ENCODE results near the gene CAB39. TPM values are rescaled to one million over a fixed set of nuclear protein-coding genes. Genes with fewer than 3 reads are reported as not detected.

CAB39 gene
- total RNA-seq, 2 experiments from 2014 or later = 175 to 178 TPM

DNA sequence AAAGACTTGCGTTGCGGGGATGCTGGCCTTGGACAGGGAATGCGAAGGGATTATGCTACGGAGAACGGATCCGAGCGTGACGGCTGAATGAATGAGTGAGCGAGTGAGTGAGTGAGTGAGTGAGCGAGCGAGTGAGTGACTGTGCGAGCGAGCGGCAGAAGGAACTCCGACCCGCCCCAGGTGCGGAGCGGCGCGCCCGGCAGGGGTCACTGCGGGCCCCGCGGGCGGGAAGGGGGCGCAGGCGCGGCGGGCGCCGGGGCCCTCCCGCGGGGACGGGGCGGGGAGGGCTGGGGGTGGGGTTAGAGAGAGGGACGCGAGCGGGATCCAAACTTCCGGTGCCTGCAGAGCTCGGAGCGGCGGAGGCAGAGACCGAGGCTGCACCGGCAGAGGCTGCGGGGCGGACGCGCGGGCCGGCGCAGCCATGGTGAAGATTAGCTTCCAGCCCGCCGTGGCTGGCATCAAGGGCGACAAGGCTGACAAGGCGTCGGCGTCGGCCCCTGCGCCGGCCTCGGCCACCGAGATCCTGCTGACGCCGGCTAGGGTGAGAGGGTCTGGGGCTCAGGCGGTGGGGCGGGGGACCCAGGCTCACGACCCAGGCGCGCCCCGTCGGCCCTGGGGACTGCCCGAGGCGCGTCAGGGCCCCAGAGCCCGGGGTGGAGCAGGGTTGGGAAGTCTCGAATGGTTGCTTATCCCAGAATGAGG, 152.1 kb downstream of the CAB39 start, which contains the start of gene ITM2C:
ITM2C (plus strand) TSS at position 338 of the 702 bp plus-strand sequence; CDS start at position 422, 84 bp downstream.
- DNase-seq (peak; percentile 83), ATAC-seq (peak; percentile 82)
- Mint-ChIP-seq H3K27me3 (ENCODE audit: low read depth) (peaks cover 16% of the 10 kb centered on the region), H3K4me1 (ENCODE audit: low read depth) (peaks cover 52% of the 10 kb centered on the region), H3K4me3 (peak within 1 kb of the TSS; percentile 79), H3K36me3 (ENCODE audit: low read depth) (peaks cover 5% of the 10 kb centered on the region), H3K9me3 (ENCODE audit: insufficient read depth) (no peaks in the 10 kb centered on the region), H3K27ac (peak within 1 kb of the TSS; percentile 78)
- POLR2A ChIA-PET = interaction anchor here (1.1 to 1.3 kb wide), 2 partner anchors 12 to 38 kb away, joined by 3 read pairs; no protein-coding TSS in a partner anchor
- CTCF ChIA-PET = interaction anchor here (0.8 to 1.8 kb wide), 9 partner anchors 11 to 188 kb away, joined by 3 to 6 read pairs (median 4); no protein-coding TSS in a partner anchor

DNA sequence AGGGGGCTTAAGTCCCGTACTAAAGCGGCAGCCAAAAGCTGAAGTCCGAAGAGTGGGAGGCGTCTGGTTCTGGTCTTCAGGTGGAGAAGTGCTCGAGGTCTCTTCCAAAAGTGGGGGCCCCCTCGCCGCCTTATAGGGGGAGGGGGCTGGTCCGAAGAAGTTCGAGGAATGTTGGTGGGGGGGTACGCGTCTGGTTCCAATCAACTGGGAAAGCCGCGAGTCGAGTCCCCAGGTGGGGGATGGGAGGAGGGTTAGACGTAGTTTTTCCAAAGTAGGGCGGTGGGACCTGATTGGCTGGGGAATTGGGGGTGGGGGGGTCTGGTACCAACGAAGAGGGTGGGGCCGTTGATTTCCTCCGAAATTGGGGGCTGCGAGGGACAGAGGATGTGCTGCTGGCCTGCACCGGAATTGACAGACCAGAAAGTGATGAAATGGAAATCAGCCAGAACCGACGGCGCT, 152.7 kb downstream of the CAB39 start:
- peak overlapping the region; percentile 79 for H3K4me3 Mint-ChIP-seq
- DNase-seq (peak; percentile 54), ATAC-seq (no peak)
- no peaks in the 10 kb centered on the region for H3K9me3 Mint-ChIP-seq (ENCODE audit: insufficient read depth)
- ChIA-PET CTCF (interaction anchor here (0.8 to 1.8 kb wide), 11 partner anchors 12 to 187 kb away, joined by 3 to 6 read pairs (median 4); no protein-coding TSS in a partner anchor), POLR2A (interaction anchor here (1.1 to 1.3 kb wide), 2 partner anchors 12 to 37 kb away, joined by 3 read pairs; no protein-coding TSS in a partner anchor)
- H3K27ac Mint-ChIP-seq = peak overlapping the region; percentile 78
- peaks cover 58% of the 10 kb centered on the region for H3K4me1 Mint-ChIP-seq (ENCODE audit: low read depth)
- peaks cover 5% of the 10 kb centered on the region for H3K36me3 Mint-ChIP-seq (ENCODE audit: low read depth)
- peaks cover 16% of the 10 kb centered on the region for H3K27me3 Mint-ChIP-seq (ENCODE audit: low read depth)

DNA sequence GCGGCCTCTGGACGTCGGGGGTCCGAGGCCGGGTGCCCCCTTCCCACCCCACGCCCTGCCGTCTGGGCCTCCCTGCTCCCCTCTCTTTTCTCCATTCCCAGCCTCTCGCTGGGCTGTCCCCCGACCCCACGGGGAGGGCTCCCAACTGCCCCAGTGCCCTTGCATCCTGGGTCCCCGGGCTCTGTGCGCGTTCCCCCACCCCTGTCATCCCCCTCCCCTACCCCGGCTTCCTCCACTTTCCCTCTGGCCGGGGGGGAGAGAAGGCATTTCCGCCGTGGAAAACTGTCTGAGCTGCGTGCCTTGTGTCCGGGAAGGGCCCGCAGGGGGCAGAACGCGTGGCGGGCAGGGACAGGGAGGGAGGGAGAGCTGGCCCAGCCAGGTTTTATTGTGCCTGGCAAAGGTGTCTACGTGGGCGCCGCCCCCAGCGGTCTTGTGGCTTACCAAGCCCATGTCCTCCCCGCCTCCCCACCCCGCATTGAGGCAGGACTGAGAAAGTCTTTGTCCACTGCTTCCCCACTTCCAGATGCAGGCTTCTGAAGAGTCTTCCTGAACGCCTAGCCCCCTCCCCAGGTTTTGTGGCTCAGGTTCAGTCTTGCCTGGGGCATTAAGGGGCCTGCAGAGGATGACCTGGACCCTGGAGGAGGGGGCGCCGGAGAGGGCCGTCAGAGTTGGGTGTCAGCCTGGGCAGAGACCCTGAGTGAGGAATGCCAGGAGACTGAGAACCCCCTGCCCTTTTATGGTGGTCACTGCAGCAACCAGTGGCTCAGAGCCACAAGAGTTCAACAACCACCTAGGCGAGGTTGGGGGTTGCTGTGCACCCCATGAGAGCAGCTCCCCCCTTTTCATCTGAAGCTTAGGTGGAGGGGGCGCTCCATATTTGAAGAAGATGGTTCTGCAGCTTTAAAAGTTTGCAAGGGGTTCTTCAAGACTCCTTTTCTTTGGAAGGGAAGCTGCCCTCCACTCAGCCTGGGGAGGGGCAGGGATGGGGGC, 153.4 kb downstream of the CAB39 start:
- Mint-ChIP-seq H3K36me3 (ENCODE audit: low read depth) (peaks cover 5% of the 10 kb centered on the region), H3K4me1 (ENCODE audit: low read depth) (peaks cover 57% of the 10 kb centered on the region), H3K27ac (peak overlapping the region; percentile 78), H3K27me3 (ENCODE audit: low read depth) (peaks cover 16% of the 10 kb centered on the region), H3K9me3 (ENCODE audit: insufficient read depth) (no peaks in the 10 kb centered on the region), H3K4me3 (peak overlapping the region; percentile 79)
- DNase-seq (peak; percentile 60), ATAC-seq (peak; percentile 10)
- ChIA-PET CTCF (interaction anchor here (1.0 to 2.9 kb wide), 14 partner anchors 11 to 122 kb away, joined by 3 to 18 read pairs (median 4); no protein-coding TSS in a partner anchor), POLR2A (interaction anchor here (0.7 to 1.6 kb wide), 3 partner anchors 10 to 13 kb away, joined by 3 to 6 read pairs (median 4); no protein-coding TSS in a partner anchor)

DNA sequence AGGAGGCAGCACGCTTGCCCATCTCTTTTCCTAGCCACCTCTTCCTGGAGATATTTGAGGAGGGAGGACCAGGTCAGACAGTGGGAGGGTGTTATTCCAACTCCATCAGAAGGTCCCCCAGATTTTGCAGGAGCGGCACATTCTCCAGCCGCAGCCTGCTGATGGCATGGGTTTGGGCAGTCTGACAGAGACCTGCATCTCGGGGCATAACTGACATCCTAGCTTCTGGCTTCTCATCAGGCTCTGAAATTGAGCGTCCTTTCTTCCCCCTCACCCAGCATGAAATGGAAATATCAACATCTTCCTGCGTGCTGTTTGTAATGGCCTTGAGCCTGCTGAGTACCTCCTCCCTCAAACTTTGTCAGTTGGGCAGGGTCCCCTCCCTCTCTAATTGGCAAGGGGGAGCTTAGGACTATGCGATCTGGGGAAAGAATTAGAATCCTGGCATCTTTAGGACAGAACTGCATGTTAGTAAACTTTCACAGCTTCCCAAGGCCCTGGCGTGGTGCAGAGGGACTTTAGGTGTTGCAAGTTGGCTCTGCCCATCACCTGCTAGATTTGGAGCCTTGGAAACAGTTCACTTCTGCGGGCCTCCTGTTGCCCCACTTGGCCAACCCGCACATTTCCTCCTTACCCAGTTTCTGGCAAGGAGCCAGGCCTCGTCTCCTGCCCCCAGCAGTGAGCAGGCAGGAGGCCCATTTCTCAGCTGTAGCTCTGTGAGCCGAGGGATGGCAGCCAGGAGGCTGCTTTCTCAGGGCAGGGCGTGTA, 154.3 kb downstream of the CAB39 start:
- DNase-seq (peak; percentile 58), ATAC-seq (no peak)
- no peaks in the 10 kb centered on the region for H3K9me3 Mint-ChIP-seq (ENCODE audit: insufficient read depth)
- peaks cover 5% of the 10 kb centered on the region for H3K36me3 Mint-ChIP-seq (ENCODE audit: low read depth)
- peaks cover 49% of the 10 kb centered on the region for H3K4me1 Mint-ChIP-seq (ENCODE audit: low read depth)
- peak overlapping the region; percentile 37 for H3K4me3 Mint-ChIP-seq
- ChIA-PET POLR2A (interaction anchor here (0.7 to 1.6 kb wide), 3 partner anchors 9 to 11 kb away, joined by 4 to 6 read pairs (median 4); no protein-coding TSS in a partner anchor), CTCF (interaction anchor here (1.0 to 2.9 kb wide), 11 partner anchors 10 to 121 kb away, joined by 3 to 18 read pairs (median 4); no protein-coding TSS in a partner anchor)
- peaks cover 10% of the 10 kb centered on the region for H3K27me3 Mint-ChIP-seq (ENCODE audit: low read depth)
- peak overlapping the region; percentile 78 for H3K27ac Mint-ChIP-seq

DNA sequence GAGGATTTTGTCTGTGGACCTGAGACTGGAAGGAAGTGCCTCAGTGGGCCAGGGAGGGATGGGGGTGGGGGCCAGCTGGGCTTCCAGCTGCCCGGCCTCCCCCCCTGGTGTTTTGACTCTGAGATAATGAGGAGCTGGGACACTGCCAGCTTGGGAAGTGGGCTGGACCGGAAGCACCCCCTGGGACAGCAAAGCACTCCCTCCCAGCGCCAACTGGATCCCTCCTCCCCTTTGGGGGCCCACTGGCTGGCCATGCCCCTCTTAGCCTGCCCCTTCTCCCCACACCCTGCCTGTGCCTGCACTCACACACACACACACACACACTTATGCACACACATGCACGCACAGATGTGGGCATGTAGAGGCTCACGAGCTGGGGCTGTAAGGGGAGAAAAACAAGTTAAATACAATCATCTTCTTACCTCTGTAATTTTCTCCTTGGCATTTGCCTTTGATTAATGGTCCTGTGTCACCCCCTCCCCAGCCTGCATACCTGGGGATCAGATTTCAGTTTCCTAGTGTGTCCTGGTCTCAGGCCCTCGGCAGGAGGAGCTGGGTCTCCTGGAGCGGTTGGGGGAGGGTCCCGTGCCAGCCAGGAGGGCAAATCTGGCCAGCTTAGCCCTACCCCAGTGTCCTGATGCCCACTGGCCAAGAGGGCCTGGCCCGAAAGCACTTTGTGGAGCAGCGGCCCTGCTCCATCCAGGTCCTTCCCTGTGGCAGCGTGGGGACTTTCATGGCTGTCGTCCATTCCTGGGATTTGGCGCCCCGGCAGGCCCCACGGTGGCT, 155.7 kb downstream of the CAB39 start:
- H3K36me3 Mint-ChIP-seq (ENCODE audit: low read depth) = peaks cover 5% of the 10 kb centered on the region
- H3K4me3 Mint-ChIP-seq = no peak overlapping the region
- H3K9me3 Mint-ChIP-seq (ENCODE audit: insufficient read depth) = no peaks in the 10 kb centered on the region
- H3K27me3 Mint-ChIP-seq (ENCODE audit: low read depth) = peaks cover 4% of the 10 kb centered on the region
- H3K27ac Mint-ChIP-seq = no peak overlapping the region
- DNase-seq (no peak), ATAC-seq (no peak)
- CTCF ChIA-PET = interaction anchor here (0.9 to 2.9 kb wide), 4 partner anchors 9 to 119 kb away, joined by 3 to 18 read pairs (median 4); no protein-coding TSS in a partner anchor
- H3K4me1 Mint-ChIP-seq (ENCODE audit: low read depth) = peaks cover 62% of the 10 kb centered on the region
- POLR2A ChIA-PET = no interaction called here

DNA sequence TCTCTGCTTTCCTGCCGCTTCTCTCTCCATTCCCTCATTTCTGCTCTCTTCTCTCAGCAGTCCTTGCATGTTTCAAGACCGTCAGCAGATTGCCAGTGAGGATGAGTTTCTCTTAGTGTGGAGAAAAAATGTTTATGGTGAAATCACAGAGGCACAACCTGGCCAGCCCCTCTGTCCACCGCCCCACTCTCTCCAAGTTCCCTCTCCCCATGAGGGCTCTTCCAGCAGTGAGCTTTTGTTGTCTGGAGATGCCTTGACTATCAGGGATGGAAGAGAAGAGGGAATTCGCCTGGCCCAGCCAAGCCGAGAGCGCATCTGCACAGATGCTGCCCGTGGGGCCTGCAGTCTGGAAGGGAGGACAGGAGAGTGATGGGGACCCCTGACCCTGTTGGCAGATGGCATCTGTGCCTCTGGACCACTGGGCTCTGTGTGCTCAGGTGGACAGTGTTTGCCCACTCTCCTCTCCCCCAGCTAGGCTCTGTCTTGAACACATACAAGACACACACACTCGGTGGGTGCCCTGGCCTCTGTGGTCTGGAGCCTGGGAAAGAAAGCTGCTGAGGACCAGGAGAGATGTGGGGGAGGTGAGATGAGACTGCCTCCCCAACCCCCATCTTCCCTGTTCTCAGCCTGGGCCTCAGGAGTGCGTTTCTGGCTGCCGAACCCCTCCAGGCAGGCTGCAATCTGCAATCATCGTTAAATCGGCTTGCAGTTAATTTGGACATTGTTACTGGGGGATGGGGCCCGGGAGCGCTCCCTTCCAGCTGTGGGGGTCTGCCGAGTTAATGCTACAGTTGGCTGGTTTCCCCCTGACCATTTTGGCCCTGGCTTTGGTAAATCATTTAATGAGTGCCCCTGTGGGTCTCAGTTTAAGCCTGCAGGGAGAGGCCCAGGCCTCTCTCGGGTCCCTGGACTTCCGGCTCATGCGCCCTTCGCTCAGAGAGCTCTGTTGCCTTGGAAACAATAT, 156.6 kb downstream of the CAB39 start:
- H3K27ac Mint-ChIP-seq = peak overlapping the region; percentile 44
- no peaks in the 10 kb centered on the region for H3K27me3 Mint-ChIP-seq (ENCODE audit: low read depth)
- CTCF ChIA-PET = interaction anchor here (0.9 to 2.9 kb wide), 4 partner anchors 8 to 118 kb away, joined by 3 to 18 read pairs (median 4); no protein-coding TSS in a partner anchor
- no peaks in the 10 kb centered on the region for H3K9me3 Mint-ChIP-seq (ENCODE audit: insufficient read depth)
- DNase-seq (no peak), ATAC-seq (no peak)
- H3K36me3 Mint-ChIP-seq (ENCODE audit: low read depth) = peaks cover 7% of the 10 kb centered on the region
- POLR2A ChIA-PET = interaction anchor here (1.2 kb wide), 1 partner anchor 595 kb away, joined by 3 read pairs; the partner anchor contains the start of gene NCL
- no peak overlapping the region for H3K4me3 Mint-ChIP-seq
- H3K4me1 Mint-ChIP-seq (ENCODE audit: low read depth) = peaks cover 64% of the 10 kb centered on the region

DNA sequence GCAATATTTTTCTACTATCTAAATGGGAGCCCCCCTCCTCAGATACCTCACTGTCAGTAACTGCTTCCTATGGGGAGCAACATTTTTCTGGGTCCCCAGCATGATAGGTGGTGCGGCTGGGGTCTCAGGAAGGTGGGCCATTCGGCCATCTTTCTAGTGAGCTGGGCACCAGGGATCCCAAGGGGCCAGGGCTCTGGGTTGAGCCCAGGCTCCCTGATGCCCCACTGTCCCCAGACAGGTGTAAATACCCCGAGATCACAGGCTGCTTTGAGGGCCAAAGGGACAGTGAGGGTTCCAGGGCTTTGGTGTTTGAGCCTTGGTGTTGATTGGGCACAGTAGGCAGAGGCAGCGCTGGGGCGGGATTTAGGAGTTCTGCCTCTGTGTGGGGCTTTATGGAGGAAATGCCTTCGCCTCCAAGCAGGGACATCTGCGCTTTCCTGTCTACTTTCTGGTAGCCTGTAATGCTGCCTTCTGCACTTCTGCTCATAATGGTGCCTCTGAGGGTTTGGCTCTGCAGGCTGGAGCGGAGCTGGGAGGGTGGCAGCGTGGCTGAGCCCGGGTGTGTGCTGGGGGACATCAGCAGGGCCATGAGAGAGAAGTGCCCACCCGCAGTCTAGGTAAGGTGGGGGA, 157.4 kb downstream of the CAB39 start:
- Mint-ChIP-seq H3K27me3 (ENCODE audit: low read depth) (no peaks in the 10 kb centered on the region), H3K4me3 (no peak overlapping the region), H3K4me1 (ENCODE audit: low read depth) (peaks cover 65% of the 10 kb centered on the region), H3K9me3 (ENCODE audit: insufficient read depth) (no peaks in the 10 kb centered on the region), H3K27ac (no peak overlapping the region), H3K36me3 (ENCODE audit: low read depth) (peaks cover 10% of the 10 kb centered on the region)
- CTCF ChIA-PET = interaction anchor here (1.1 to 2.3 kb wide), 2 partner anchors 20 to 117 kb away, joined by 3 to 5 read pairs; no protein-coding TSS in a partner anchor
- ATAC-seq (no peak), DNase-seq (no peak)
- POLR2A ChIA-PET = interaction anchor here (0.6 to 1.2 kb wide), 2 partner anchors 198 to 594 kb away, joined by 3 to 6 read pairs; partner anchors contain the start of gene NCL
